ENCODE results near the gene NAA16.
A peak's percentile ranks its signal among the peaks of the same experiment; 100 is the strongest.

The NAA16 gene

GRCh38 chr13:41313117-41313516 is 2.0 kb downstream of the NAA16 start:
- Histone ChIP-seq H3K4me1 (ENCODE audit: low read depth, poor library complexity, severe bottlenecking) (peaks cover 38% of the 10 kb centered on the region), H3K36me3 (ENCODE audit: insufficient read depth) (no peaks in the 10 kb centered on the region), H2AFZ (ENCODE audit: low read depth) (no peak overlapping the region), H3K9ac (peak overlapping the region; percentile 88; the same call in 1 of the 2 replicates), H4K20me1 (ENCODE audit: insufficient read depth) (peaks cover 6% of the 10 kb centered on the region; the same call in 1 of the 2 replicates), H3K4me2 (peak overlapping the region; percentile 95), H3K27ac (peak overlapping the region; percentile 82; the same call in 1 of the 2 replicates), H3K79me2 (ENCODE audit: insufficient read depth, low read depth) (peaks cover 70% of the 10 kb centered on the region), H3K27me3 (ENCODE audit: insufficient read depth, low read depth) (no peaks in the 10 kb centered on the region), H3K4me3 (IDR thresholded peaks at IDR 0.05; ENCODE audit: insufficient read depth, low read depth, low read length) (no peak overlapping the region)
- no peak for TF ChIP-seq CTCF (conservative IDR thresholded peaks at IDR 0.05; ENCODE audit: low read depth, low read length)

DNA sequence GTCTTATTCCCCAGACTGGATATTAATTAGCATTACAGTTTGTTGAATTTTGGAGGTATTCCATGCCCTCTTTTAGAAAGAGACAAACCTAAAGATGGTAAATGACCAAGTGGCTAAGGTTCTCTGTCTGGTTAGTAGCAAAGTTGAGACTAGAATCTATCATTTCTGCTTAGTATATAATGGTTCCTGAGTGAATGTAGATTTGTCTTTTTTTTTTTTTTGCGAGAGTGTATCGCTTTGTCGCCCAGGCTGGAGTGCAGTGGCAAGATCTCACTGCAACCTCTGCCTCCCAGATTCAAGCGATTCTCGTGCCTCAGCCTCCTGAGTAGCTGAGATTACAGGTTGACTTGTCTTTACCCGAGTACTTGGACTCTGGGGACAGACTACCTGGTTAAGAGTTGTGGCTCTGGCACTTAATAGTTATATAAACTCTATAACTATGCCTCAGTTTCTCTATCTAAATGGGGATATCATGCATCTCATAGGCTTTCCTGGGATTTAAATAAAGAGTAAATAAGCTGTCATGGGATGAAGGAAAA is 2.7 kb downstream of the NAA16 start:
- Histone ChIP-seq H2AFZ (ENCODE audit: low read depth) (no peak overlapping the region), H3K27me3 (ENCODE audit: insufficient read depth, low read depth) (no peaks in the 10 kb centered on the region), H3K4me2 (peak overlapping the region; percentile 95), H3K27ac (peak overlapping the region; percentile 82; the same call in 1 of the 2 replicates), H3K79me2 (ENCODE audit: insufficient read depth, low read depth) (peaks cover 76% of the 10 kb centered on the region), H3K9ac (peak overlapping the region; percentile 88; the same call in 1 of the 2 replicates), H3K4me3 (IDR thresholded peaks at IDR 0.05; ENCODE audit: insufficient read depth, low read depth, low read length) (no peak overlapping the region), H4K20me1 (ENCODE audit: insufficient read depth) (peaks cover 6% of the 10 kb centered on the region; the same call in 1 of the 2 replicates), H3K4me1 (ENCODE audit: low read depth, poor library complexity, severe bottlenecking) (peaks cover 44% of the 10 kb centered on the region), H3K36me3 (ENCODE audit: insufficient read depth) (no peaks in the 10 kb centered on the region)
- TF ChIP-seq CTCF (conservative IDR thresholded peaks at IDR 0.05; ENCODE audit: low read depth, low read length) = no peak

- Histone ChIP-seq H4K20me1 (ENCODE audit: insufficient read depth) (peaks cover 6% of the 10 kb centered on the region; the same call in 1 of the 2 replicates), H3K27ac (peak overlapping the region; percentile 12; the same call in 1 of the 2 replicates)
Measured at GRCh38 chr13:41315443-41316047, 4.5 kb downstream of the NAA16 start.

DNA sequence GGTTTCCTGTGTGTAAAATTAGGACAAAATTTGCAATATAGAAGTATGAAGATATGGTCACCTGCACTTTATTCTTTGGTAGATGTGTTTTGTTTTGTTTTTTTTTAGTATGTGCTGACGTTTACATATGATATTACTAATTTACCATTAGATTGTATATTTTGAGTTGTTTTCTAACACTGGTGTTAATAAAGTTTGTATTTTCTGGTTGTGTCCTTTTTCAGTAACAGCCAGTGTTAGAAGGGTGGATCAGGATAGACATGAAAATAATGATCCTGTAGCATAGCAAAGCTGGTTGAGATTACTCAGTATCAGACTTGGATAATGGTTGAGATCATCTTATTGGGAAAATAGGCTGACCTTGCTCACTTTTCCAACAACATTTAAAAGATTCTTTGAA is 6.2 kb downstream of the NAA16 start:
- Histone ChIP-seq H3K9ac (no peak overlapping the region), H2AFZ (ENCODE audit: low read depth) (no peak overlapping the region), H4K20me1 (ENCODE audit: insufficient read depth) (peaks cover 10% of the 10 kb centered on the region; the same call in 1 of the 2 replicates), H3K79me2 (ENCODE audit: insufficient read depth, low read depth) (peaks cover 80% of the 10 kb centered on the region), H3K27me3 (ENCODE audit: insufficient read depth, low read depth) (no peaks in the 10 kb centered on the region), H3K4me2 (no peak overlapping the region), H3K36me3 (ENCODE audit: insufficient read depth) (no peaks in the 10 kb centered on the region), H3K27ac (no peak overlapping the region), H3K4me1 (ENCODE audit: low read depth, poor library complexity, severe bottlenecking) (peaks cover 45% of the 10 kb centered on the region), H3K4me3 (IDR thresholded peaks at IDR 0.05; ENCODE audit: insufficient read depth, low read depth, low read length) (no peak overlapping the region)
- TF ChIP-seq CTCF (conservative IDR thresholded peaks at IDR 0.05; ENCODE audit: low read depth, low read length) = no peak

More at GRCh38 chr13:41315443-41316047, 4.5 kb downstream of the NAA16 start:
- Histone ChIP-seq H2AFZ (ENCODE audit: low read depth) (no peak overlapping the region), H3K9ac (no peak overlapping the region), H3K4me1 (ENCODE audit: low read depth, poor library complexity, severe bottlenecking) (peaks cover 45% of the 10 kb centered on the region), H3K79me2 (ENCODE audit: insufficient read depth, low read depth) (peaks cover 87% of the 10 kb centered on the region), H3K27me3 (ENCODE audit: insufficient read depth, low read depth) (no peaks in the 10 kb centered on the region), H3K4me2 (peak overlapping the region; percentile 95; the same call in 1 of the 2 replicates), H3K36me3 (ENCODE audit: insufficient read depth) (no peaks in the 10 kb centered on the region), H3K4me3 (IDR thresholded peaks at IDR 0.05; ENCODE audit: insufficient read depth, low read depth, low read length) (no peak overlapping the region)
- TF ChIP-seq CTCF (conservative IDR thresholded peaks at IDR 0.05; ENCODE audit: low read depth, low read length) = no peak

All from KMS-11 (cell line).